HCT116 (cell line): ENCODE results near the gene TRIM68.

ENCODE experiments used
- CBX3 ChIP-seq: IDR thresholded peaks from 2 replicates; pipeline ENCODE4 v1.6.1; 2012; ENCODE audit warnings: low read depth
- CEBPB ChIP-seq: IDR thresholded peaks from 2 replicates; pipeline ENCODE4 v1.6.1; 2012; ENCODE audit warnings: low read depth
- EGR1 ChIP-seq: IDR thresholded peaks from 2 replicates; pipeline ENCODE4 v1.6.1; 2012; ENCODE audit warnings: low read depth
- EZH2 ChIP-seq: fragments of 200-600 bp; sonication (generic); IDR thresholded peaks from 2 replicates; pipeline ENCODE4 v1.6.1; 2017; ENCODE audit warnings: antibody characterized with exemption, mixed run types
- EZH2phosphoT487 ChIP-seq: fragments of 200-600 bp; IDR thresholded peaks from 2 replicates; pipeline ENCODE4 v1.6.1; 2018; ENCODE audit warnings: antibody characterized with exemption, borderline replicate concordance
- MAX ChIP-seq: IDR thresholded peaks from 2 replicates; pipeline ENCODE4 v1.6.1; 2012
- POLR2A ChIP-seq: IDR thresholded peaks from 2 replicates; pipeline ENCODE4 v1.7.0; 2011; ENCODE audit warnings: borderline replicate concordance; ENCODE audit not compliant: insufficient read depth, insufficient read length; ENCODE audit errors: extremely low read depth
- POLR2AphosphoS5 ChIP-seq: IDR thresholded peaks from 2 replicates; pipeline ENCODE4 v1.6.1; 2011; ENCODE audit warnings: mild to moderate bottlenecking, low read depth, low read length, moderate library complexity
- SIN3A ChIP-seq: IDR thresholded peaks from 2 replicates; pipeline ENCODE4 v1.6.1; 2012; ENCODE audit warnings: low read depth
- YY1 ChIP-seq: IDR thresholded peaks from 2 replicates; pipeline ENCODE4 v1.6.1; 2011; ENCODE audit warnings: low read length, low read depth, moderate library complexity, mild to moderate bottlenecking; ENCODE audit not compliant: insufficient replicate concordance; ENCODE audit errors: extremely low read depth
- TF ChIP-seq, protein P1 (sequence below), 3 experiments: fragments of 200-600 bp in 1 of 3; sonication (generic) in 1 of 3; IDR thresholded peaks in 2 of 3; conservative IDR thresholded peaks in 1 of 3; 2 replicates each; pipeline ENCODE4 v1.5.1; 2012 to 2017; ENCODE audit warnings: low read depth in 2 of 3, low read length in 2 of 3, antibody characterized with exemption in 1 of 3, borderline replicate concordance in 1 of 3, control low read depth in 1 of 3, mild to moderate bottlenecking in 1 of 3, mixed read lengths in 1 of 3, mixed run types in 1 of 3, moderate library complexity in 1 of 3; ENCODE audit not compliant: insufficient read depth in 1 of 3
- TF ChIP-seq, protein P2 (sequence below): IDR thresholded peaks from 2 replicates; pipeline ENCODE4 v1.6.1; 2012; ENCODE audit warnings: low read depth

GRCh38 chr11:4576880-4577279, 31.2 kb downstream of the TRIM68 start:
- TF ChIP-seq CBX3: no peak
- TF ChIP-seq, protein P1, sequence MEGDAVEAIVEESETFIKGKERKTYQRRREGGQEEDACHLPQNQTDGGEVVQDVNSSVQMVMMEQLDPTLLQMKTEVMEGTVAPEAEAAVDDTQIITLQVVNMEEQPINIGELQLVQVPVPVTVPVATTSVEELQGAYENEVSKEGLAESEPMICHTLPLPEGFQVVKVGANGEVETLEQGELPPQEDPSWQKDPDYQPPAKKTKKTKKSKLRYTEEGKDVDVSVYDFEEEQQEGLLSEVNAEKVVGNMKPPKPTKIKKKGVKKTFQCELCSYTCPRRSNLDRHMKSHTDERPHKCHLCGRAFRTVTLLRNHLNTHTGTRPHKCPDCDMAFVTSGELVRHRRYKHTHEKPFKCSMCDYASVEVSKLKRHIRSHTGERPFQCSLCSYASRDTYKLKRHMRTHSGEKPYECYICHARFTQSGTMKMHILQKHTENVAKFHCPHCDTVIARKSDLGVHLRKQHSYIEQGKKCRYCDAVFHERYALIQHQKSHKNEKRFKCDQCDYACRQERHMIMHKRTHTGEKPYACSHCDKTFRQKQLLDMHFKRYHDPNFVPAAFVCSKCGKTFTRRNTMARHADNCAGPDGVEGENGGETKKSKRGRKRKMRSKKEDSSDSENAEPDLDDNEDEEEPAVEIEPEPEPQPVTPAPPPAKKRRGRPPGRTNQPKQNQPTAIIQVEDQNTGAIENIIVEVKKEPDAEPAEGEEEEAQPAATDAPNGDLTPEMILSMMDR (IDR thresholded peaks at IDR 0.05 in 2 of 3, conservative IDR thresholded peaks at IDR 0.05 in 1 of 3; ENCODE audit: borderline replicate concordance in 1 of 3, insufficient read depth in 1 of 3, low read depth in 2 of 3, low read length in 2 of 3): no peak
- no peak for TF ChIP-seq POLR2AphosphoS5
- TF ChIP-seq YY1: no peak
- TF ChIP-seq MAX: no peak
- no peak for TF ChIP-seq EGR1
- no peak for TF ChIP-seq EZH2
- no peak for TF ChIP-seq CEBPB
- TF ChIP-seq, protein P2, sequence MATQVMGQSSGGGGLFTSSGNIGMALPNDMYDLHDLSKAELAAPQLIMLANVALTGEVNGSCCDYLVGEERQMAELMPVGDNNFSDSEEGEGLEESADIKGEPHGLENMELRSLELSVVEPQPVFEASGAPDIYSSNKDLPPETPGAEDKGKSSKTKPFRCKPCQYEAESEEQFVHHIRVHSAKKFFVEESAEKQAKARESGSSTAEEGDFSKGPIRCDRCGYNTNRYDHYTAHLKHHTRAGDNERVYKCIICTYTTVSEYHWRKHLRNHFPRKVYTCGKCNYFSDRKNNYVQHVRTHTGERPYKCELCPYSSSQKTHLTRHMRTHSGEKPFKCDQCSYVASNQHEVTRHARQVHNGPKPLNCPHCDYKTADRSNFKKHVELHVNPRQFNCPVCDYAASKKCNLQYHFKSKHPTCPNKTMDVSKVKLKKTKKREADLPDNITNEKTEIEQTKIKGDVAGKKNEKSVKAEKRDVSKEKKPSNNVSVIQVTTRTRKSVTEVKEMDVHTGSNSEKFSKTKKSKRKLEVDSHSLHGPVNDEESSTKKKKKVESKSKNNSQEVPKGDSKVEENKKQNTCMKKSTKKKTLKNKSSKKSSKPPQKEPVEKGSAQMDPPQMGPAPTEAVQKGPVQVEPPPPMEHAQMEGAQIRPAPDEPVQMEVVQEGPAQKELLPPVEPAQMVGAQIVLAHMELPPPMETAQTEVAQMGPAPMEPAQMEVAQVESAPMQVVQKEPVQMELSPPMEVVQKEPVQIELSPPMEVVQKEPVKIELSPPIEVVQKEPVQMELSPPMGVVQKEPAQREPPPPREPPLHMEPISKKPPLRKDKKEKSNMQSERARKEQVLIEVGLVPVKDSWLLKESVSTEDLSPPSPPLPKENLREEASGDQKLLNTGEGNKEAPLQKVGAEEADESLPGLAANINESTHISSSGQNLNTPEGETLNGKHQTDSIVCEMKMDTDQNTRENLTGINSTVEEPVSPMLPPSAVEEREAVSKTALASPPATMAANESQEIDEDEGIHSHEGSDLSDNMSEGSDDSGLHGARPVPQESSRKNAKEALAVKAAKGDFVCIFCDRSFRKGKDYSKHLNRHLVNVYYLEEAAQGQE: no peak
- TF ChIP-seq POLR2A: no peak
- TF ChIP-seq SIN3A: no peak
- no peak for TF ChIP-seq EZH2phosphoT487
